HG02623 (cell line): ENCODE data around the gene NAB2.
A peak's percentile ranks its signal among the peaks of the same experiment; 100 is the strongest.
"Not testable (repeated sequence)": the region's sequence is repeated elsewhere in the genome, so short reads cannot be mapped to it uniquely, and the experiment has no call there.

ENCODE experiments used
- ATAC-seq: cut with Tn5 transposase; IDR thresholded peaks from one replicate; pipeline ENCODE4 v1.9.1; 2021; ENCODE audit warnings: moderate library complexity; ENCODE audit not compliant: unreplicated experiment

The NAB2 gene

GRCh38 chr12:57110104-57111030 lies 21.5 kb downstream of the NAB2 start:
- no peak for ATAC-seq

- peak; percentile 41 for ATAC-seq
Observed at GRCh38 chr12:57111031-57111734, 22.3 kb downstream of the NAB2 start, which contains the start of gene STAT6. Gene STAT6 (minus strand): TSS chr12:57111362. CDS start chr12:57108278, 3,084 bp downstream.

GRCh38 chr12:57112492-57113294 lies 23.8 kb downstream of the NAB2 start:
- ATAC-seq: no peak

- no peak for ATAC-seq
Observed at GRCh38 chr12:57116580-57117281, 27.8 kb downstream of the NAB2 start.

- no peak for ATAC-seq
Observed at GRCh38 chr12:57118711-57119271, 29.9 kb downstream of the NAB2 start.

- ATAC-seq: no peak
Observed at GRCh38 chr12:57119294-57120085, 30.6 kb downstream of the NAB2 start.

DNA sequence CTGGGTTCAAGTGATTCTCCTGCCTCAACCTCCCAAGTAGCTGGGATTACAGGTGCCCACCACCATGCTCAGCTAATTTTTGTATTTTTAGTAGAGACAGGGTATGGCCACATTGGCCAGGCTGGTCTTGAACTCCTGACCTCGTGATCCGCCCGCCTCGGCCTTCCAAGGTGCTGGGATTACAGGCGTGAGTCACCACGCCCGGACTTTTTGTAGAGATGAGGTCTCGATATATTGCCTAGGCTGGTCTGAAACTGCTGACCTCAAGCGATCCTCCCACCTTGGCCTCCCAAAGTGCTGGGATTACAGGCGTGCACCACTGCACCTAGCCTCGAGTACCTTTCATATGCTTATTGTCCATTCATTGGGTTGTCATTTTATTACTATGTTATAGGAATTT lies 31.8 kb downstream of the NAB2 start:
- not testable (repeated sequence) for ATAC-seq

DNA sequence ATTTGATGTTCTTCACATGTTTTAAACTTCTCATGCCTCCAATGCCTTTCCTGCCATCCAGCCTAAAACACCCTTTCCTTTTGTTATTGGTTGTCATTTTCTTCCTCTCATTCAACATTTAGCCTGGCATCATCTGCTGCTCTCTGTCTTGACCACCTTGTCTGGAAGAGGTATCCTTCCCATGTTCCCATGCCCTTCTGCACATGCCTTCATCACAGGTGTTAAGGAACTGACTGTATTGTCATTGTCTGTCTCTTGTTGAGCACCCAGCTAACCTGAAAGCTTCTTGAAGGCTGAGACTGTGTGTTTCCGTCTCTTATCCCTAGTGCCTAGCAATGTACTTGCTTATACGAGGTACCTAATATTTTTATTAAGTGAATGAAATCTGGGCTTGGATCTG lies 34.9 kb downstream of the NAB2 start:
- no peak for ATAC-seq

DNA sequence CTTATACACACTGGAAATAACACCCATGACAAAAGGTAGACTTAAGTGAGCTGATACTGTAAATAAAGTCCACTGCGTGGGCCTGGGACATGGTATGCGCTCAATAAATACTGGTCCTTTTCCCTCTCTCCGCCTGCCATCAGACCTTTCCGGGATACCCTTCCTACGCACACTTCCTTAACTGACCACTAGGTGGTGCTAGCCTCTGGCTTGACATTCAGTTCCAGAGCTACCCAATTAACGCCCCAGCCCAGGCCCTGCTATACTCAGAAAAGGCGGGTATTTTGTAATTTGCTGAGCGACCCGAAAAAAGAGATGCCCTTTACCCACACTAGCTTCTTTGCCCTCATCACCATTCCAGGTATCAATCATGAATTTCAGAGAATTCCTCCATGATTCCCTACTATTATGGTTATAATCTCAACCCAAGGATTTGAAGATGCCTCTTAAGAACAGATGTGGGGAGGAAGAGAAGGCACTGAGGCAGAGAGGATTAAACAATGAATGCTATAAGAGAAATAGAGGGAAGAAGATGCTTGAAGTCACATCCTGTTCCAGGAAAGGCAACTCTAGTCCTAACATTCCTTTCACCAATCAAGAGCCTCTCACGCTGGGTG lies 35.5 kb downstream of the NAB2 start:
- ATAC-seq: no peak

- ATAC-seq: no peak
Observed at GRCh38 chr12:57126061-57126460, 37.1 kb downstream of the NAB2 start.

- no peak for ATAC-seq
Observed at GRCh38 chr12:57126561-57126960, 37.6 kb downstream of the NAB2 start.

DNA sequence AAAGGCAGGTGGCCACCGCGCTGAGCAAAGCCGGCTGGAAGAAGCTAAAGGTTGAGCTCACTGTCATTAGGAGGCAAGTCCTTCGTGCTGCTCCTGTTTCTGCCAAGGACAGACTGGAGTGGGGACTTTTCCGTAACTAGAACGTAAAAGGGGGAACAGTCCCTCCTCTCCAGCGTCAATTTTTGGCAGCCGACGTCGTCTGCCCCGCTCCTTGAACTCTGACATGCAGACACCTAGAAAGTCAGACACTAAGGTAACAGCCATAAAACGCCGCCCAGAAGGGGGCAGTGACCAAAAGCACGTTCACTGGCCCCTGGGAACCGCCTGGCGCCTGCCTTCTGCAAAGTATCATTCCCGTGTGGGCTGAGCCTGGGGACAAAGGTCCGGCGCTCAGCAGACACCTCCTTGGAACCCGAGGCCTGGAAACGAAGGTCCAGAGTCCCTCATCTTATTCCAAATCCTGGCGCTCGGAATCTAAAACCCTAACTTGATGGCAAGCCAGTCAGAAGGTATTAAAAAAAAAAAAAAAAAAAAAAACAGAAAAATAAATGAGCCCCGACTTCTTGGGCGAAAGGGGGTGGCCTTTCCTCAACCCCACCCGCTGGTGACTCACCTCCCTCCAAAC lies 38.3 kb downstream of the NAB2 start:
- ATAC-seq: no peak

DNA sequence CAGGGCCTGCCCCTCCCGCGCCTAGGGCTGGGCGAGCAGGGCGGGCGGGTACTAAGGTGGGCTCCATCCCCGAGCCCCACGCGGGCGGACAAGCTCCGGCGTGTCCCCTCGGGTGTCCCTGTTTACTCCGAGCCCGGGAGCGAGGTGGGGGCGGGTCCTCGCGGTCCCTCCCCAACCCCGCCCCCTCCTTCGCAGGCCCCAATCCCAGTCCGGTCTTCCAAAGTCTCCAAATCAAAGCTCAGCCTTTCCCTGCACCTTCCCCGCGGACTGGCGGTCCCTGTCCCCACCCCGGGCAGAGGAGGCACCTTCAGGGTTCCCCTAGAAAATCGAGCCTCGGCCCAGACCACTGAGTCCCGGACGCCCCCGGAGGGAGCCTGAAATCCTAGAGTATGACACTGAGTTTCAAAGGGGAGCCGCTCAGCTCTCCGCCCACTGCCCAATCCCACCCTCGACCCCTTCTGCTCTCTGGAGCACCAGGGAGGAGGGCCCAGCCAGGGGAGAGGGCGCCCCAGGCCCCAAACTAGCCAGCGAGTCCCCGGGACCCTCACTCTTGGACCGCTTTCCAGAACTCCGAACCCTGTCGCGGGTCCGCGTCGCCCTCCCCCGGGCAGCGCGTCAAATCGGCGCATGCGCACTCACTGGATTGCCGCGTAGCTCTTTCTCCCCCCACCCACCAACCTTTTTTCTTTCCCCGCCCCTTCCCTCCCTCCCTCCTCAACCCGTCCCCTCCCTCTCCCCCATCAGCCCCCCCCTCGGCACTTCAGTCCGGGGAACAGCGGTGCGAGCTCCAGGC lies 39.0 kb downstream of the NAB2 start, which contains the start of gene LRP1:
Gene LRP1 (plus strand): TSS at position 758 of the 793 bp plus-strand sequence. CDS start 482 bp downstream, outside the sequence.
- no peak for ATAC-seq

DNA sequence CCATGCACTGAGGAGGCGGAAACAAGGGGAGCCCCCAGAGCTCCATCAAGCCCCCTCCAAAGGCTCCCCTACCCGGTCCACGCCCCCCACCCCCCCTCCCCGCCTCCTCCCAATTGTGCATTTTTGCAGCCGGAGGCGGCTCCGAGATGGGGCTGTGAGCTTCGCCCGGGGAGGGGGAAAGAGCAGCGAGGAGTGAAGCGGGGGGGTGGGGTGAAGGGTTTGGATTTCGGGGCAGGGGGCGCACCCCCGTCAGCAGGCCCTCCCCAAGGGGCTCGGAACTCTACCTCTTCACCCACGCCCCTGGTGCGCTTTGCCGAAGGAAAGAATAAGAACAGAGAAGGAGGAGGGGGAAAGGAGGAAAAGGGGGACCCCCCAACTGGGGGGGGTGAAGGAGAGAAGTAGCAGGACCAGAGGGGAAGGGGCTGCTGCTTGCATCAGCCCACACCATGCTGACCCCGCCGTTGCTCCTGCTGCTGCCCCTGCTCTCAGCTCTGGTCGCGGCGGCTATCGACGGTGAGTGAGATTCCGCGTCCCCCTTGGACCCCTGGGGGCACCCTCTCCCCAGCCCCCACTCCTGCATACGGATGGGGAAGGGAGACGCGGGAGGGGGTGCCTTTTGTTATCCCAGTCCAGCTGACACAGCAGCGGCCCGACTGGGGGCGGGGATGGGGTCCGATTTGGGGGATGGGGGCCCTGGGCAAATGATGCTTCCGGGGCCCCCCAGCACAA lies 39.8 kb downstream of the NAB2 start:
- no peak for ATAC-seq

DNA sequence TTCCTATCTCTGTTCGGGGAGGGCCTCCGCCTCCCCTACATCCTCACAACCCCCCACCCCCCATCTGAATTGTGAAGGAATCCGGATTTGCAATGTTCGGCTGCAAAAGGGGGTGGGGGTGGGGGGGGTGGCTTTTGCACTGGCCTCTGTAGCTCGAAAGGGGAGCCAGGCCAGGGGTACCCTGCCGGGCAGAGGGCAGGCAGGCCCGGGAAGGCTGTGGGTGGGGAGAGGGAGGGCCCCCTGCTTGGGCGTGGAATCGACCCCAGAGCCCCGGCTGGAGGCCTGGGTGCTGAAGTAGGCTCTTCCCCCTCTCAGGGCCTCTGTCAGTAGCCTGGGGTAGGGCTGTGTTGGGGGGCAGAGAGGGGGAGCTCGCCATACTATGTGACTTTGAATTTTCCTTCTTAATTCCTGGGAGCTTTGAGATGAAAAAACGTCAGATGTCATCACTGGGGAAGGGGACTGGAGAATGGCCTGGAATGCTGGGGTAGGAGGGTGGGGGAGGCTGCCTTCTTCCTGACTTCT lies 40.5 kb downstream of the NAB2 start:
- ATAC-seq: no peak

- ATAC-seq: no peak
Observed at GRCh38 chr12:57129889-57130288, 41.0 kb downstream of the NAB2 start.

- no peak for ATAC-seq
Observed at GRCh38 chr12:57130941-57131340, 42.0 kb downstream of the NAB2 start.
